Measurements from ENCODE around the gene USP49.

The USP49 gene

GRCh38 chr6:41934278-41935192 lies 39.4 kb upstream of the USP49 start:
- Histone ChIP-seq H3K27ac (peak overlapping the region in 7 of 21 experiments; percentile 38 to 92 (median 63)), H3K4me3 (no peak overlapping the region)

GRCh38 chr6:41932378-41932777 lies 37.2 kb upstream of the USP49 start:
- Histone ChIP-seq H3K27ac (no peak overlapping the region), H3K4me3 (no peak overlapping the region)

GRCh38 chr6:41931792-41932191 lies 36.6 kb upstream of the USP49 start:
- Histone ChIP-seq H3K4me3 (no peak overlapping the region), H3K27ac (no peak overlapping the region)

GRCh38 chr6:41929924-41930323 lies 34.7 kb upstream of the USP49 start:
- Histone ChIP-seq H3K4me3 (no peak overlapping the region), H3K27ac (no peak overlapping the region)

- Histone ChIP-seq H3K27ac (no peak overlapping the region), H3K4me3 (no peak overlapping the region)
Measured at GRCh38 chr6:41927253-41927652, 32.1 kb upstream of the USP49 start.

- peak overlapping the region; percentile 55 to 97 (median 73) for H3K4me3 ChIP-seq
- H3K27ac ChIP-seq: peak overlapping the region in 19 of 21 experiments; percentile 13 to 99 (median 96)
Measured at GRCh38 chr6:41922154-41922553, 27.0 kb upstream of the USP49 start.

- H3K4me3 ChIP-seq: peak overlapping the region; percentile 55 to 97 (median 73)
- H3K27ac ChIP-seq: peak overlapping the region; percentile 79 to 99 (median 95)
Measured at GRCh38 chr6:41921712-41921998, 26.5 kb upstream of the USP49 start.

GRCh38 chr6:41920921-41921711 lies 25.9 kb upstream of the USP49 start, which contains the start of the genes BYSL and MED20:
TSS of gene BYSL (plus strand) at chr6:41921499. CDS start at chr6:41921563, 64 bp downstream.
TSS of gene MED20 (minus strand) at chr6:41921139. CDS start at chr6:41921018, 121 bp downstream.
- H3K4me3 ChIP-seq: peak within 1 kb of the TSS; percentile 55 to 97 (median 73)

GRCh38 chr6:41917528-41917927 lies 22.4 kb upstream of the USP49 start:
- H3K4me3 ChIP-seq: no peak overlapping the region
- peak overlapping the region in 7 of 21 experiments; percentile 9 to 57 (median 45) for H3K27ac ChIP-seq

More at GRCh38 chr6:41920921-41921711, 25.9 kb upstream of the USP49 start, which contains the start of the genes BYSL and MED20:
- peak within 1 kb of the TSS; percentile 79 to 99 (median 95) for H3K27ac ChIP-seq

- Histone ChIP-seq H3K4me3 (no peak overlapping the region), H3K27ac (no peak overlapping the region)
Measured at GRCh38 chr6:41914869-41915530, 19.8 kb upstream of the USP49 start.

- no peak overlapping the region for H3K27ac ChIP-seq
- no peak overlapping the region for H3K4me3 ChIP-seq
Measured at GRCh38 chr6:41914343-41914742, 19.2 kb upstream of the USP49 start.

- Histone ChIP-seq H3K4me3 (no peak overlapping the region), H3K27ac (no peak overlapping the region)
Measured at GRCh38 chr6:41909727-41910126, 14.6 kb upstream of the USP49 start.

GRCh38 chr6:41901882-41902519 lies 6.8 kb upstream of the USP49 start:
- no peak overlapping the region for H3K27ac ChIP-seq

GRCh38 chr6:41900861-41901260 lies 5.7 kb upstream of the USP49 start:
- Histone ChIP-seq H3K27ac (no peak overlapping the region), H3K4me3 (no peak overlapping the region)

More at GRCh38 chr6:41901882-41902519, 6.8 kb upstream of the USP49 start:
- no peak overlapping the region for H3K4me3 ChIP-seq

- H3K27ac ChIP-seq: peak overlapping the region in 16 of 21 experiments; percentile 45 to 92 (median 82)
- H3K4me3 ChIP-seq: peak overlapping the region in 3 of 7 experiments; percentile 75 to 80 (median 79)
Measured at GRCh38 chr6:41896281-41896680, 1.1 kb upstream of the USP49 start.

- Histone ChIP-seq H3K4me3 (peak overlapping the region; percentile 52 to 80 (median 70)), H3K27ac (peak overlapping the region in 19 of 21 experiments; percentile 55 to 92 (median 82))
Measured at GRCh38 chr6:41894366-41895299, 542 bp downstream of the USP49 start.

GRCh38 chr6:41892921-41893564 lies 2.1 kb downstream of the USP49 start:
- Histone ChIP-seq H3K27ac (no peak overlapping the region), H3K4me3 (no peak overlapping the region)

- no peak overlapping the region for H3K4me3 ChIP-seq
Measured at GRCh38 chr6:41887331-41887751, 7.8 kb downstream of the USP49 start.

More at GRCh38 chr6:41887331-41887751, 7.8 kb downstream of the USP49 start:
- peak overlapping the region in 2 of 21 experiments; percentile 16 to 50 for H3K27ac ChIP-seq
